HEK293 (cell line): ENCODE results near the gene SLMAP.

Experiments
- ATF2 ChIP-seq: fragments of 450-650 bp; formaldehyde crosslinking; IDR thresholded peaks from 2 replicates; pipeline ENCODE4 v1.5.1; 2016; ENCODE audit warnings: missing biosample characterization, missing genetic modification characterization, low read depth
- CTCF ChIP-seq: fragments of 450-650 bp; formaldehyde crosslinking; IDR thresholded peaks from 2 replicates; pipeline ENCODE4 v1.5.1; 2016; ENCODE audit warnings: missing biosample characterization, missing genetic modification characterization
- ELK4 ChIP-seq: IDR thresholded peaks from 2 replicates; pipeline ENCODE4 v1.6.1; 2011; ENCODE audit warnings: mild to moderate bottlenecking, low read depth, low read length, borderline replicate concordance
- PBX3 ChIP-seq: sonication (generic); formaldehyde crosslinking; IDR thresholded peaks from 2 replicates; pipeline ENCODE4 v1.8.1; 2022; ENCODE audit warnings: mild to moderate bottlenecking, moderate library complexity, missing genetic modification reagents
- SP7 ChIP-seq: fragments of 450-650 bp; formaldehyde crosslinking; IDR thresholded peaks from 2 replicates; pipeline ENCODE4 v1.5.1; 2016; ENCODE audit warnings: missing biosample characterization, missing genetic modification characterization
- ZBTB17 ChIP-seq: fragments of 450-650 bp; formaldehyde crosslinking; IDR thresholded peaks from 2 replicates; pipeline ENCODE4 v1.5.1; 2016; ENCODE audit warnings: missing biosample characterization, missing genetic modification characterization
- ZBTB8A ChIP-seq: fragments of 450-650 bp; formaldehyde crosslinking; IDR thresholded peaks from 2 replicates; pipeline ENCODE4 v1.5.1; 2016; ENCODE audit warnings: missing biosample characterization, missing genetic modification characterization
- ZNF169 ChIP-seq: fragments of 450-650 bp; formaldehyde crosslinking; IDR thresholded peaks from 2 replicates; pipeline ENCODE4 v1.5.1; 2016; ENCODE audit warnings: missing biosample characterization, missing genetic modification characterization
- ZNF366 ChIP-seq: fragments of 450-650 bp; formaldehyde crosslinking; conservative IDR thresholded peaks from 2 replicates; pipeline ENCODE4 v1.5.1; 2016; ENCODE audit warnings: missing biosample characterization, missing genetic modification characterization
- ZNF416 ChIP-seq: fragments of 450-650 bp; formaldehyde crosslinking; IDR thresholded peaks from 2 replicates; pipeline ENCODE4 v1.5.1; 2016; ENCODE audit warnings: missing biosample characterization, missing genetic modification characterization
- ZNF529 ChIP-seq: fragments of 450-650 bp; formaldehyde crosslinking; IDR thresholded peaks from 2 replicates; pipeline ENCODE4 v1.5.1; 2017; ENCODE audit warnings: missing genetic modification characterization, missing biosample characterization; ENCODE audit not compliant: insufficient replicate concordance
- ZNF560 ChIP-seq: fragments of 450-650 bp; formaldehyde crosslinking; IDR thresholded peaks from 2 replicates; pipeline ENCODE4 v1.5.1; 2017; ENCODE audit warnings: missing biosample characterization, missing genetic modification characterization, borderline replicate concordance
- ZNF777 ChIP-seq: fragments of 450-650 bp; formaldehyde crosslinking; IDR thresholded peaks from 2 replicates; pipeline ENCODE4 v1.5.1; 2017; ENCODE audit warnings: missing biosample characterization, missing genetic modification characterization, borderline replicate concordance

- TF ChIP-seq ZNF777 (tag by site-specific recombination) (no peak), CTCF (tag by site-specific recombination) (no peak), ZNF169 (tag by site-specific recombination) (no peak), PBX3 (CRISPR knock-in tag) (no peak), ZNF560 (tag by site-specific recombination) (no peak), ZBTB17 (tag by site-specific recombination) (no peak), ATF2 (tag by site-specific recombination) (no peak), ZNF529 (tag by site-specific recombination) (no peak), ZNF416 (tag by site-specific recombination) (no peak), ZNF366 (tag by site-specific recombination) (no peak), ZBTB8A (tag by site-specific recombination) (no peak), SP7 (tag by site-specific recombination) (no peak), ELK4 (no peak)
Measured at GRCh38 chr3:57815036-57815435, 58.9 kb downstream of the SLMAP start.
